ENCODE results near the gene SYNE1. TPM values are rescaled to one million over a fixed set of nuclear protein-coding genes. Genes with fewer than 3 reads are reported as not detected.

The SYNE1 gene
- total RNA-seq, 1 donor from 2014 or later: 43.8 TPM

- Mint-ChIP-seq H3K36me3 (ENCODE audit: insufficient read depth) (peaks cover 10% of the 10 kb centered on the region), H3K4me3 (ENCODE audit: low read depth) (no peak overlapping the region), H3K4me1 (ENCODE audit: low read depth) (peaks cover 8% of the 10 kb centered on the region), H3K9me3 (ENCODE audit: low read depth) (no peaks in the 10 kb centered on the region), H3K27me3 (no peaks in the 10 kb centered on the region), H3K27ac (no peak overlapping the region)
- DNase-seq (ENCODE audit: low spot score, unreplicated experiment): no peak
- TF ChIP-seq CTCF (IDR thresholded peaks at IDR 0.05; ENCODE audit: unreplicated experiment): no peak
Measured at GRCh38 chr6:152250127-152250526, 387.0 kb downstream of the SYNE1 start.

GRCh38 chr6:152248980-152249379, 388.2 kb downstream of the SYNE1 start:
- no peak for TF ChIP-seq CTCF (IDR thresholded peaks at IDR 0.05; ENCODE audit: unreplicated experiment)
- Mint-ChIP-seq H3K27me3 (no peaks in the 10 kb centered on the region), H3K36me3 (ENCODE audit: insufficient read depth) (peaks cover 8% of the 10 kb centered on the region), H3K27ac (peak overlapping the region; percentile 22), H3K4me3 (ENCODE audit: low read depth) (no peak overlapping the region), H3K9me3 (ENCODE audit: low read depth) (no peaks in the 10 kb centered on the region), H3K4me1 (ENCODE audit: low read depth) (peaks cover 8% of the 10 kb centered on the region)
- DNase-seq (ENCODE audit: low spot score, unreplicated experiment): no peak

GRCh38 chr6:152246554-152247337, 390.4 kb downstream of the SYNE1 start:
- H3K27ac Mint-ChIP-seq: no peak overlapping the region

GRCh38 chr6:152244998-152245630, 392.0 kb downstream of the SYNE1 start:
- peaks cover 19% of the 10 kb centered on the region for H3K36me3 Mint-ChIP-seq (ENCODE audit: insufficient read depth)
- no peaks in the 10 kb centered on the region for H3K27me3 Mint-ChIP-seq
- no peak for TF ChIP-seq CTCF (IDR thresholded peaks at IDR 0.05; ENCODE audit: unreplicated experiment)
- H3K27ac Mint-ChIP-seq: no peak overlapping the region
- H3K4me1 Mint-ChIP-seq (ENCODE audit: low read depth): peaks cover 12% of the 10 kb centered on the region
- no peaks in the 10 kb centered on the region for H3K9me3 Mint-ChIP-seq (ENCODE audit: low read depth)
- no peak for DNase-seq (ENCODE audit: low spot score, unreplicated experiment)
- H3K4me3 Mint-ChIP-seq (ENCODE audit: low read depth): no peak overlapping the region

More at GRCh38 chr6:152246554-152247337, 390.4 kb downstream of the SYNE1 start:
- DNase-seq (ENCODE audit: low spot score, unreplicated experiment): no peak
- peaks cover 10% of the 10 kb centered on the region for H3K4me1 Mint-ChIP-seq (ENCODE audit: low read depth)
- H3K36me3 Mint-ChIP-seq (ENCODE audit: insufficient read depth): peaks cover 11% of the 10 kb centered on the region
- no peaks in the 10 kb centered on the region for H3K9me3 Mint-ChIP-seq (ENCODE audit: low read depth)
- no peaks in the 10 kb centered on the region for H3K27me3 Mint-ChIP-seq
- no peak overlapping the region for H3K4me3 Mint-ChIP-seq (ENCODE audit: low read depth)
- no peak for TF ChIP-seq CTCF (IDR thresholded peaks at IDR 0.05; ENCODE audit: unreplicated experiment)

- no peaks in the 10 kb centered on the region for H3K27me3 Mint-ChIP-seq
- H3K4me3 Mint-ChIP-seq (ENCODE audit: low read depth): no peak overlapping the region
- H3K36me3 Mint-ChIP-seq (ENCODE audit: insufficient read depth): peaks cover 22% of the 10 kb centered on the region
- no peak overlapping the region for H3K27ac Mint-ChIP-seq
- TF ChIP-seq CTCF (IDR thresholded peaks at IDR 0.05; ENCODE audit: unreplicated experiment): no peak
- H3K4me1 Mint-ChIP-seq (ENCODE audit: low read depth): peaks cover 5% of the 10 kb centered on the region
- no peak for DNase-seq (ENCODE audit: low spot score, unreplicated experiment)
- H3K9me3 Mint-ChIP-seq (ENCODE audit: low read depth): no peaks in the 10 kb centered on the region
Measured at GRCh38 chr6:152241013-152241766, 396.0 kb downstream of the SYNE1 start.
